ENCODE measurements around the gene OLA1.

The OLA1 gene

GRCh38 chr2:174120346-174120745 lies 128.0 kb downstream of the OLA1 start:
- DNase-seq (ENCODE audit: low read depth), result no peak

- DNase-seq (ENCODE audit: low read depth), result peak; percentile 45
Observed at GRCh38 chr2:174117951-174118930, 130.1 kb downstream of the OLA1 start.

GRCh38 chr2:174112073-174112472 lies 136.3 kb downstream of the OLA1 start:
- no peak for DNase-seq (ENCODE audit: low read depth)

- DNase-seq (ENCODE audit: low read depth), result no peak
Observed at GRCh38 chr2:174108579-174108978, 139.8 kb downstream of the OLA1 start.

GRCh38 chr2:174106736-174107135 lies 141.6 kb downstream of the OLA1 start:
- no peak for DNase-seq (ENCODE audit: low read depth)

- DNase-seq (ENCODE audit: low read depth), result no peak
Observed at GRCh38 chr2:174094542-174094941, 153.8 kb downstream of the OLA1 start.

GRCh38 chr2:174090476-174090875 lies 157.9 kb downstream of the OLA1 start:
- DNase-seq (ENCODE audit: low read depth), result no peak

GRCh38 chr2:174088706-174089460 lies 159.4 kb downstream of the OLA1 start:
- DNase-seq (ENCODE audit: low read depth), result no peak

- no peak for DNase-seq (ENCODE audit: low read depth)
Observed at GRCh38 chr2:174086708-174087107, 161.6 kb downstream of the OLA1 start.

- DNase-seq (ENCODE audit: low read depth), result no peak
Observed at GRCh38 chr2:174085781-174086180, 162.6 kb downstream of the OLA1 start.

- no peak for DNase-seq (ENCODE audit: low read depth)
Observed at GRCh38 chr2:174083843-174084458, 164.4 kb downstream of the OLA1 start.

GRCh38 chr2:174080672-174081121 lies 167.6 kb downstream of the OLA1 start:
- DNase-seq (ENCODE audit: low read depth), result no peak

GRCh38 chr2:174078275-174078674 lies 170.1 kb downstream of the OLA1 start:
- DNase-seq (ENCODE audit: low read depth), result no peak

- no peak for DNase-seq (ENCODE audit: low read depth)
Observed at GRCh38 chr2:174076975-174077374, 171.4 kb downstream of the OLA1 start.

GRCh38 chr2:174076040-174076439 lies 172.3 kb downstream of the OLA1 start:
- no peak for DNase-seq (ENCODE audit: low read depth)

GRCh38 chr2:174074831-174075230 lies 173.5 kb downstream of the OLA1 start:
- no peak for DNase-seq (ENCODE audit: low read depth)

GRCh38 chr2:174072857-174073256 lies 175.5 kb downstream of the OLA1 start:
- DNase-seq (ENCODE audit: low read depth), result no peak

GRCh38 chr2:174072069-174072468 lies 176.3 kb downstream of the OLA1 start:
- DNase-seq (ENCODE audit: low read depth), result no peak

- no peak for DNase-seq (ENCODE audit: low read depth)
Observed at GRCh38 chr2:174071321-174071720, 177.0 kb downstream of the OLA1 start.

GRCh38 chr2:174070281-174070680 lies 178.1 kb downstream of the OLA1 start:
- no peak for DNase-seq (ENCODE audit: low read depth)

GRCh38 chr2:174067815-174068214 lies 180.5 kb downstream of the OLA1 start:
- no peak for DNase-seq (ENCODE audit: low read depth)

- no peak for DNase-seq (ENCODE audit: low read depth)
Observed at GRCh38 chr2:174066871-174067270, 181.5 kb downstream of the OLA1 start.
